HG02840 (cell line): ENCODE data around the gene OR1J1.

Experiments used
- ATAC-seq: cut with Tn5 transposase; IDR thresholded peaks from one replicate; pipeline ENCODE4 v1.9.1; 2021; ENCODE audit warnings: mild to moderate bottlenecking, moderate library complexity, moderate number of reproducible peaks; ENCODE audit not compliant: unreplicated experiment, low FRiP score

The OR1J1 gene

DNA sequence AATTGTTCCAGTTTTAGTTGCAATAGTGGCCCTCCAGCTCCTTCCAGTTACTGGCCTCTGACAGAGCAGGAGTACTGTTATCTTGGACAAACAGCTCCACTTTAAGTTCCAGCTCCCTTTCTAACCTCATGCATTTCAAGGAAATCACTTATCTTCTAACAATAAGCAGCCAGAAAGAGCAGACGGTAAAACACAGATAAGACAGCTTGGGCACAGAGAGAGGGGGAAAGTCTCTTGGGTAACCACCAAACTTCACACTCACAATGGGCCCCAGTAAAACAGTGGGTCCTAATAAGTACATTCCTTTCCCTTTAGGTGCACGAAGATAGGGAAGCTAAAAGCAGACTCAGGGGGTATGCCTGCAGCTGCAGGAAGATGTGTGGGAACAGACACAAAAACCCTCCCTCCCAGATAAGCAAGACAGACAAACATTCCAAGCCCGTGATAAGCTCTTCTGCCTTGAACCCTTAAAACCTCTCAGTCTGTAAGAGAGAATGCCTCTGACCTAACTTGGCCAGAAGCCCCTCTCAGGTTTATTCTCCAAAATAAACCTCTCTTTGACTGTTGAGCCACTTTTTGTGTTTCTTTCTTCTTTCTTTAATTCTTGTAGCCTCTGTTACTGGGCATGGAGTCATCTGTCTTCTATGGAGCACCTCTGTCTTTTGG, 30.8 kb downstream of the OR1J1 start:
- no peak for ATAC-seq

DNA sequence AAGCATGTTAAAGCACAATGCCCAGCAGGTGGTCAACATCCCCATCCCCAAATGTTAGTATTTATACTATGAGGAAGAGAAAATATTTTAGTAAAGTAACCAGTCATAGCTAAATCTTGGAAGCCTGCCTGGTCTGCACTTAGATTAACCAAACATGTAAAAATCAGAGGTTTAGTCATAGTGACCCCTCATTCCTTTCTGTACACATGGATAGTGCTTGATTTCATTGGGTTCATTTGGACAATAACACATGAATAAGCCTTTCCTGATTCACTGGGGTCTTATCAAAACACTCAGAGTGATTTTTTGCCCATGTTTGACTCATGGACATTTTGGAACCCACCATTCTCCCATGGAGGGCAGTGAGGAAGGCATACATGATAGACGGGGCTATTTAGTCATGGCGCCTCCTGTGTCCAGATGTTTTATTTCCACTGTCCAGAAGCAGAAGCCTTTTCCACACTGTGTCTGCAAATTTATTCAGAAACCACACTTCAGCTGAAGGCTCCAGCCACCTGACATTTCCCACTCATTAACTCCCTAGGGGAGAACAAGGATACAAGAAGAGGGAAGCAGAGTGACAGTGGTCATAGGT, 32.5 kb downstream of the OR1J1 start:
- no peak for ATAC-seq

DNA sequence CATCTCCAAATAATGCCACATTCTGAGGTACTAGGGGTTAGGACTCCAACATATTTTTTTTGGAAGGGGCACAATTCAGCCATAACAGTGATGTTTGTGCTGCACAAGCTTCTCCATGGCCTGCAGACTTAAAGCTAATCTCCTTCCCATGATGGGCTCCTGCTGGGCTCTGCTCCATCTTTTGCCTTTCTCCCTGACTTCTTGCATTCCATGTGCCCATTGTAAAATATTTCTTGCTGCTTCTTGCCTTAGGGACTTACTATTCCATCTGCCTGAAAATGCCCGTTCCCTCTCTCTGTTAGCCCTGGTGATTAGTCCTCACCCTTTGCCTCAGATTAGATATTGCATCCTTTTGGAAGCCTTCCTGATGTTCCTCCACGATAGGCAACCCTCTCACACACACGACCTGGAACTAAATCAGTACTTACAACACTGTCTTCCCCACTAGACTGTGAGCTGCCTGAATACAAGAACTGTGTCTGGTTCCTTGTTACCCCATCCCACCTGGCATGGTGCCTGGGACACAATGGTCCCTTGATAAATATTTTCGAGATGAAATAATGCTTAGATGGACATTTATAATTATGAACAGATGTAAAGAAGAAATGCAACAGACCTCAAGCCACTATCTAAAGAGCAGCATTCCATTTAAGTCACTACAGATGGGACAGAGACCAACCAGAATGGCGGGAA, 33.5 kb downstream of the OR1J1 start:
- ATAC-seq = no peak

DNA sequence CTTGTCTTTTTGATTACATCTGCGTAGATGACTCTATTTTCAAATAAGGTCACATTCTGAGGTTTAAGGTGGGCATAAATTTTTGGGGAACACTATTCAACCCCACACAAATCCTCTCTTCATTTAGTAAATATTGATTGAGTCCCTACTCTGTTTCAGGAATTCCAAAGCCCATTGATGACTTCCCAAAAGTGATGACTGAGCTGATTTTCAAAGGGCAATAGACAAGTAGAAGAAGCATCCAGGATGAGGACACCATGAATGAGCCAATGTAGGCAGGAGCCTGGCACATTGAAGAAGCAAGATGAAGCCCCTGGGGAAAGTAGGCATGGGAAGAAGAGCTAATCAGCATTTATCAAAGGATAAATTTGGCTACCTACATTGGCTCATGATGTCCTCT, 35.2 kb downstream of the OR1J1 start:
- no peak for ATAC-seq
